IPS-NIHi7 (cell line): ENCODE results near the gene FBXW12.
"Not testable (repeated sequence)": the region's sequence is repeated elsewhere in the genome, so short reads cannot be mapped to it uniquely, and the experiment has no call there.

ENCODE experiments used
- DNase-seq: peaks from one replicate; pipeline ENCODE4 v3.0.0; 2012; ENCODE audit warnings: mixed read lengths; ENCODE audit errors: extremely low spot score

FBXW12 gene, protein sequence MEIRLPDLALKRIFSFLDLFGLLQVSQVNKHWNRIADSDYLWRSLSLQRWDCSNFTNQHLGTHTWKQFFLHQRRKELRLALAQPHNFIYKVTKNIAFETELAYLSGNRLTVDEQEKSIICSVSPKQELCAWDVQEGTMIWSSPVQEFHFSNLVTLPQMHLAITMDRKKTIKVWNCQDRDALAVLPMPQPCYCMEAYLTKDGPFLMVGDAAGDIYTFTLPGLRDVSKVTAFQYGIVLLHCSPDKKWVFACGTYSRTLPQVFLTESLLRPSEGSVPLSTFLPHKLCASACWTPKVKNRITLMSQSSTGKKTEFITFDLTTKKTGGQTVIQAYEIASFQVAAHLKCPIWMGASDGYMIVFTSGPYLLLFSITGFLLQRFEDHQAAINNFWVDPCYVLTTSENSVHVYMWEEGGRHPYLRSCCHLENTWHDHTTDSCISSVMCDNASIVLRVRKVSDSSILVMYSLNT

DNA sequence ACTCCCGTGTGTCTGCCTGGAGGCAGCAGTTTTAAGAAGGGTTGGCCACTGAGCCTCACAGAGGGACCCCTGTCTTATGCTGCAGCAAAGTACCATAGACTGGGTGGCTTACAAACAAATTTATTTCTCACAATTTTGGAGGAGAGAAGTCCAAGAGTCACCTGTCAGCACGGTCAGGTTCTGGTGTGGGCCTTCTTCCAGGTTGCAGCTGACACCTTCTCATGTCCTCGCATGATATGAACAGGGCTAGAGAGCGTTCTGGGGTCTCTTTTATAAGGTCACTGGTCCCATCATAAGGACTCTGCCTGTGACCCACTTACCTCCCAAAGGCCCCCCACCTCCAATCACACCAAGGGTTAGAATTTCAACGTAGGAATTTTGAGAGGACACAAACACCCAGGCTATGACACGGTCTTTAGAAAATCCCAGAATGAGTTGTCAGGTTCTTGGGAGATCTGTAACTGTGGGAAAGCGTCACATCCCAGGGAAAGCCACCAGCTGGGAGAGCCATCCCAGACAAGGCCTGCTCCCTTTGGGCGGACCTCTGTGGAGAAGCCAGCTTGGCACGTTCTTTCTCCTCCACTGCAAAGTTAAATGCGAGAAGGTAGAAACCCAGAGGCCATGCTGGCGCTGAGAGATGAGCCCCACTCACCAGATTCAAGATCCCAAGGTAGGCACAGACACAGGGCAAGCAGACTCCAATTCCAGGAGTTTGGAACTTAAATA lies at the start of gene FBXW12:
Gene FBXW12, plus strand, starts transcription at position 569 of the 726 bp plus-strand sequence. CDS start 549 bp downstream, outside the sequence.
- DNase-seq = no peak

- not testable (repeated sequence) for DNase-seq
Measured at GRCh38 chr3:48331706-48332435, 40.1 kb upstream of the FBXW12 start.

- DNase-seq = not testable (repeated sequence)
Measured at GRCh38 chr3:48333346-48334245, 38.4 kb upstream of the FBXW12 start, which contains the start of gene SPINK8. Gene SPINK8, minus strand, starts transcription at chr3:48333661. Its CDS starts 5,320 bp downstream, at chr3:48328341.

DNA sequence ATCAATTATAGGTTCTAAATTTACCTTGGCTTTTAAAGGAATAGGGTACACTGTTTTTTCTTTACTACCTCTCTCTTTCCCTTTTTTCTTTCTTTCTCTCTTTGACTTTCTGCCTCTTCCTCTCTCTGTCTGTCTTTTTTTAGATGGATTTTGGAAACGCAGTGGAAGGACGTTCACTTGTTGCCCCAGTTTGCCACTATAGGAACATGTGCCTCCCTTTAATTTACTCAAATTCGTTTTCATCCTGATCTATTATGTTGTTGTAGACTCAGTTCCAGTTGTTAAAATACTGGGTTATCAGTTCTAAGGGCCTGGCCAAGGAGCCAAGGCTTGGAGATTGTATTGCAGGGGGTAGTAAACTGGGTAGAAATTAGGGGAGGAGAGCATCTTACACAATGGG lies 37.4 kb upstream of the FBXW12 start:
- DNase-seq = no peak

- DNase-seq = not testable (repeated sequence)
Measured at GRCh38 chr3:48335286-48335685, 36.7 kb upstream of the FBXW12 start.

DNA sequence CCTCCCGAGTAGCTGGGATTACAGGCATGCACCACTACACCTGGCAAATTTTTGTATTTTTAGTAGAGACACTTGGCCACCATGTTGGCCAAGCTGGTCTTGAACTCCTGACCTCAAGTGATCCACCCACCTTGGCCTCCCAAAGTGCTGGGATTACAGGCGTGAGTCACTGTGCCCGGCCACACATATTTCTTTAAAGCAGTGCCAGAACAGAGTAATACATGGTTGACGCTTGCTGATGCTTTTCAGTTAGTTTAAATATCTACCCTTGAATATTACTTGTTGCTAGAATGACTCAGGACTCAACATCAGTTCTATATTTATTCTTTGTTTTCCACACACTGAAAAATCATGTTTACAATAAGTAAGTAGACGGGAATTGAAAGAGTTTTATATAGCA lies 34.5 kb upstream of the FBXW12 start:
- DNase-seq = not testable (repeated sequence)

GRCh38 chr3:48338635-48339034 lies 33.4 kb upstream of the FBXW12 start:
- DNase-seq = no peak

DNA sequence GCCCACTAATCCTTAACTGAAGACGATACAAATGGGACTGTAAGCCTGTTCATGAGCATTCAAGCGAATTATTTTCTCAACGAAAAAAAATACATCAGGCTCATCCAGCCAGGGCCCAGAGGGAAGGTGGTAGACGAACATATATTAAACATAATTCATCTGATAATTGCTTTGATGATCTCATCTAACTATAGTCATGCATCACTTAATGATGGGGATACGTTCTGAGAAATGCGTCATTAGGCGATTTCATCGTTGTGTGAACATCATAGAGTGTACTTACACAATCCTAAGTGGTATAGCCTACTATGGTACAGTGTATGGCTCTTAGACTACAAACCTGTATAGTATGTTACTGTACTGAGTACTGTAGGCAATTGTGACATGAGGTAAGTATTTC lies 28.6 kb upstream of the FBXW12 start:
- no peak for DNase-seq

DNA sequence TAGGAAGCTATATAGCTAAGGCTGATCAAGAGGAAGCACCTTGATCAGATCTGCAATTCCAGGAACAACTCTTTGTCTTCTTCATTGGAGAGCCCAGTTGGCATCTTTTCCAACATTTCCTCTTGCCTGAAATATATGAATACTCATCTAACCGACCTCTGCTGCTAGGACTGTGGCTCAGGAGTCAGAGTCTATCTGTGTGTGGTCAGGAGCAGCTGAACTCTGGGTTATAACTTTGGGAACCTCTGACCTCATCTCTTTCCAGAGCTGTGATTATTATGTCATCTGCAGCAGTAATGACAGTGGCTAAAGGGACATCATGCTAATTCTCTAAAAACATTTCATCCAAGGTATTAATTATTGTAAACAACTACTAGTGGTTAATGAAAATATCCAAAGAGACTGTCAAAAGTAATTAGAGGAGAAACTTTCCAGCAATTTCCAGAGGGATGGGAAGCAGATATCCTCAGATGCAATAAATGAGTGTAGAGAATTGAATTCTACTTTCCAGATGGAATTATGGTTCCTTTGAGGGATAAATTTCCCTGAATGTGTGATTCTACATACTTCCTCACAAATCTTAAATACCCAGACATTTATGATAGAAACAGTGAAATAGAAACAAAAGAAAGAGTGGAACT lies 27.0 kb upstream of the FBXW12 start:
- DNase-seq = no peak

DNA sequence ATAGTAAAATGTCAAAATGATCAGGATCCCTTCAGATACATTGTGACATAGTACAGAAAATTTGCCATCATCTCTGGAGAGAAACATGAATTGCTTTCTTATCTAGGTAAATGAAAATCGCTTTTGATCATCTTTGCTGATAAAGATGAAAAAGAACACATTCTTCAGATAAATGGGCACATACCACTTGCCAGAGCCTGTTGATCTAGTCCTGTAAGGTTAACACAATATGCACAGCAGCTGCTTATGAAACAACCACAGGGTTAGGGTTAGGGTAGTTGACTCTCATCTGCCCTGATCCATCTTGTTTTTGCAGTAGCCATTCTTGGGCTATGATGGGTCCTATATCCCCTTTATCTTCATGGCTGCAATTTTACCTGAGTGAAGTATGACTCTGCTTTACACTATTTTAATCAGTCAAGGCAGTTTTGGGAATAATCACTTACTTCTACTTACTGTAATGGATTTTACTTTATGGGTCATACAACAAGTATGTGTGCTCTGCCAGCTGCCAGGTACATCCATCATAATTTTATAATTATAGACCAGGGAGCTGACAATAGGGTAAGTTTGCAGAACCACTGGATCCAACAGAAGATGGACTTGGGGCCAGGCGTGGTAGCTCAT lies 26.0 kb upstream of the FBXW12 start:
- DNase-seq = no peak

GRCh38 chr3:48347500-48347899 lies 24.5 kb upstream of the FBXW12 start:
- no peak for DNase-seq

GRCh38 chr3:48352546-48352945 lies 19.5 kb upstream of the FBXW12 start:
- DNase-seq = no peak

DNA sequence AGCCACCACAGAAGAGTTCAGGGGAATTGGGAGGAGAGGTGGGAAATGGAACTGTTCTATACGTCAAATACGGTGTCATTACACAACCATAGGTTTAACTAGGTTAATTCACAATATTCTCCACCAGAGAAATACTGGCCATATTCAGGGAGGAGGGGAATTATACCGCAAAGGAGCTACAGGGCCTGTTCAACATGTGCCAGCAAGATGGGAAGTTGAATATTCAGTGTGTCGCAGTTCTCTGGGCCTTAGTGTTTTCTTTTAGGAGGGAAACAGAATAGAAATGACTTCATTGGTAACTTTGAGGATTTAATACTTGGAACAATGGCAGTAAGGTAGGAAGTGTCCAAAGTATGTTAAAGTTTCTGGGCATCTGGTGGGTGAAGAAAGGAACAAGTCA lies 18.0 kb upstream of the FBXW12 start:
- no peak for DNase-seq

DNA sequence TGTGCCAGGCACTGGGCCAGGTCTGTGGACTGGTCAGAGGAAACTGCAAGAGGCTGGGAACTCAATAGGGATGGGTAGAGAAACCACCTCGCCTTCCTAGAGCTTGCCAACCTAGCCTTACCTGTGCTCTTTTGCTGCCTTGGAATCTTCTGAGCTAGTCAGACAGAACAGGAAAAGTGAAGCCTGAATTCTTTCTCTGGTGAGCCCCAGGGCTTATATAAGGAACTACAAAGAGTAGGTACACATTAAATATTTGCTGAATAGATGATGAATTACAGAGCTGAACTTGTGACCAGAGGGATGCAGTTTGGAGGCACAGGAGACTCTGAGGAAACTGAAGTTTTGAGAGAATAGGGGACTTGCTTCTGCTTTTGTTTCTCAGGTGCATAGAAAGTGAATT lies 15.6 kb upstream of the FBXW12 start:
- DNase-seq = no peak

DNA sequence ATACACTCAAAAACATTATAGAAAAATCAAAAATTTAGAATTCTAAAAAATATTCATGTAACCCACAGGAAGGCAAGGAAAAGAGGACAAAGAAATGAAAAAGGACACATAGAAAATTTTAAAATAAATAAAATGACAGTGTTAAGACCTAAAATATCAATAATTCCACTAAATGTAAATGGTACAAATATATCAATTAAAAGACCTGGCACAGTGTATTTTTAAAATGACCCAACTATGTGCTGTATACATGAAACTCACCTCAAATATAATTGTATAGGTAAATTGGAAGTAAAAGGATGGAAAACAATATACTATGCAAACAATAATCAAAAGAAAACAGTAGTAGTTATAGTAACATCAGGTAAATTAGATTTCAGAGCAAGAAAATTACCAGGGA lies 10.1 kb upstream of the FBXW12 start:
- DNase-seq = no peak

GRCh38 chr3:48364840-48365239 lies 7.2 kb upstream of the FBXW12 start:
- no peak for DNase-seq

GRCh38 chr3:48367201-48367600 lies 4.8 kb upstream of the FBXW12 start:
- peak; percentile 36 for DNase-seq

DNA sequence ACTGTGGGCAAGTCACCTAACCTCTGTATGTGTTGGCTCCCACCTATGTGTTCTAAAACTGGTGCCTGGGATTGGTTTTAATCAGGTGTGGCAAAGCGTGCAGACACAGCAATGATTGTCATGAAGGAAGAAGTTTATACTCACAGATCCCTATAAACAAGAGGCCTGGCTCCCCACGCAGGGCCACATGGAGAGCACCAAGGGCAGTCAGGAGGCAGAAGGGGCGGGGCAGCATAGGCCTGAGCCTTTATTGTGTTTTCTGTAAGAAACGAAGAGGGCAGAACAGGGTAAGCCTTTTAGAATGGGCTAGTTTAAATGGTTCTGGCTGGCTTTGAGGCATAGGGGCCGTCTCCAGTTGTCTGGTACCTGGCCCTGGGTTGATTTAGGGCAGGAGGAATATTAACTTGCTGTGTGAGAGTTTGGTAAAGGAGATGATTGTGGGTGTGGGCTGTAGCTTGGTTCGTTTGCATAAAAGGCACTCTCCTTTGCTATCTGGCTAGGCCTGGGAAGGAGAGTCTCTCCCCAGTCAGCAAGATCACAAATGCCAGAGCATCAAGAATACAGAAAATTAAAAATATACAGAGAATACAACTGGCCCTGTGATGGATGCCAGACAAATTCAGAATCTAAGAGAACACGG lies 2.2 kb upstream of the FBXW12 start:
- no peak for DNase-seq

- DNase-seq = peak; percentile 31
Measured at GRCh38 chr3:48370333-48370713, 1.7 kb upstream of the FBXW12 start.

GRCh38 chr3:48372377-48372770 lies 355 bp downstream of the FBXW12 start:
- DNase-seq = no peak
